Spleen (tissue), 13 donors: ENCODE results near the gene EMC8. TPM values are rescaled to one million over a fixed set of nuclear protein-coding genes. Genes with fewer than 3 reads are reported as not detected.
A peak's percentile ranks its signal among the peaks of the same experiment; 100 is the strongest.

Experiments used
- DNase-seq: peaks from one replicate; pipeline ENCODE4 v3.0.0-alpha.2; 2020
- H3K27ac ChIP-seq, 8 donors: fragments of 200-600 bp; sonication (generic) in 7 of 8; 1 replicate in 4 of 8; 2 replicates in 4 of 8; pipeline versions ENCODE4 v1.5.0 to v1.8.0; 2016 to 2021; ENCODE audit warnings: inconsistent platforms in 4 of 8, mild to moderate bottlenecking in 4 of 8, moderate library complexity in 1 of 8
- H3K27me3 ChIP-seq, 7 donors: fragments of 200-600 bp; sonication (generic) in 6 of 7; replicated peaks in 1 of 7; 1 replicate in 4 of 7; 2 replicates in 3 of 7; pipeline versions ENCODE4 v1.5.0 to v1.8.0; 2016 to 2021; ENCODE audit warnings: inconsistent platforms in 3 of 7, mild to moderate bottlenecking in 1 of 7
- H3K36me3 ChIP-seq, 6 donors: fragments of 200-600 bp; sonication (generic) in 5 of 6; 1 replicate in 4 of 6; 2 replicates in 2 of 6; pipeline versions ENCODE4 v1.5.0 to v1.8.0; 2016 to 2021; ENCODE audit warnings: inconsistent platforms in 2 of 6
- H3K4me1 ChIP-seq, 6 donors: fragments of 200-600 bp; sonication (generic) in 5 of 6; 1 replicate in 3 of 6; 2 replicates in 3 of 6; pipeline versions ENCODE4 v1.5.0 to v1.8.0; 2016 to 2021; ENCODE audit warnings: inconsistent platforms in 3 of 6
- H3K4me3 ChIP-seq, 8 donors: fragments of 200-600 bp; sonication (generic) in 7 of 8; 1 replicate in 4 of 8; 2 replicates in 4 of 8; pipeline versions ENCODE4 v1.5.0 to v1.8.0; 2016 to 2021; ENCODE audit warnings: inconsistent platforms in 4 of 8, mild to moderate bottlenecking in 4 of 8, moderate library complexity in 2 of 8
- H3K9me3 ChIP-seq, 8 donors: fragments of 200-600 bp; sonication (generic) in 7 of 8; 1 replicate in 4 of 8; 2 replicates in 4 of 8; pipeline versions ENCODE4 v1.5.0 to v1.8.0; 2016 to 2021; ENCODE audit warnings: inconsistent platforms in 4 of 8
- POLR2A ChIP-seq, 3 donors: fragments of 450-650 bp; IDR thresholded peaks; one replicate each; pipeline ENCODE4 v1.5.1; 2017; ENCODE audit warnings: antibody characterized with exemption in 3 of 3, mild to moderate bottlenecking in 1 of 3
- POLR2AphosphoS5 ChIP-seq, 3 donors: sonication (generic); formaldehyde crosslinking; IDR thresholded peaks; one replicate each; pipeline ENCODE4 v1.5.1; 2017; ENCODE audit warnings: antibody characterized with exemption in 3 of 3
- WGBS, 5 donors: extraction: QIAGEN DNeasy Blood & Tissue Kit in 3 of 5; methylation state at CpG; one replicate each; pipeline versions ENCODE4 v1.1.5 to v1.1.7; 2013 to 2018; 5-methylcytosine and 5-hydroxymethylcytosine counted together
- intact Hi-C: fragments of 100-400 bp; cut with DNase I; formaldehyde crosslinking; loops from one replicate; pipeline ENCODE4 v1.15.0; 2023; ENCODE audit warnings: low total_unique reads
- long read RNA-seq, 2 donors: transcript quantifications; one replicate each; lab custom pipeline, GENCODE V29; 2026
- polyA plus RNA-seq, 3 donors: library from polyadenylated mRNA; stranded (reverse); fragments of 200-250 nt; gene quantifications; one replicate each; pipeline ENCODE4 v1.2.1, GENCODE V29; 2013
- total RNA-seq, 7 donors: library from RNA; depleted of rRNA in 3 of 7; stranded (reverse); fragments of >200 nt in 3 of 7; fragmentation: NEBNext Ultra II Directional in 4 of 7; extraction: Animal tissue kit (Norgen Biotek cat#: 25700) in 4 of 7; gene quantifications; one replicate each; pipeline versions ENCODE4 v1.1.0 to v1.2.1, GENCODE V29; 2016 to 2021
- TF ChIP-seq, protein P1 (sequence below), 11 experiments: fragments of 200-600 bp in 7 of 11; fragments of 450-650 bp in 4 of 11; sonication (generic) in 4 of 11; IDR thresholded peaks in 8 of 11; conservative IDR thresholded peaks in 3 of 11; 1 replicate in 7 of 11; 2 replicates in 4 of 11; pipeline versions ENCODE4 v1.4.0 to v1.8.0; 2016 to 2021; ENCODE audit warnings: antibody characterized with exemption in 11 of 11, inconsistent platforms in 4 of 11, mild to moderate bottlenecking in 1 of 11
- donor health status: healthy with polysubstance abuse.
- donor health status: DM: no; HTN: no; CAD: no; lungs with moderate emphysema.
- donor health status: DM: no; HTN: no; CAD: no.
- donor health status: Bipolar disorder and iron deficiency.
- donor health status: healthy.
- donor health status: DM: no; HTN: no; CAD: no.
- donor health status: DM: yes; HTN: yes; CAD: no.

EMC8 gene
- 10 to 100 TPM; 22.6 to 43.0 (median 31.1) TPM for total RNA-seq
- 10 to 100 TPM; 10.1 to 14.9 (median 10.6) TPM for polyA plus RNA-seq
- long read RNA-seq, donor 1, transcript EMC8-201 (5 exons, 1,962 nt): major isoform, 6 of 15 reads
- long read RNA-seq, donor 1, transcript EMC8-202 (4 exons, 1,935 nt): minor isoform, 5 of 15 reads
- long read RNA-seq, donor 1, partial matches to known transcripts: 0 of 15 reads
- long read RNA-seq, donor 1, other reads (novel, unspliced or antisense): 0 of 15 reads
- long read RNA-seq, donor 2, transcript EMC8-201 (5 exons, 1,962 nt): major isoform, 10 of 591 reads
- long read RNA-seq, donor 2, partial matches to known transcripts: 201 of 591 reads
- long read RNA-seq, donor 2, other reads (novel, unspliced or antisense): 375 of 591 reads

DNA sequence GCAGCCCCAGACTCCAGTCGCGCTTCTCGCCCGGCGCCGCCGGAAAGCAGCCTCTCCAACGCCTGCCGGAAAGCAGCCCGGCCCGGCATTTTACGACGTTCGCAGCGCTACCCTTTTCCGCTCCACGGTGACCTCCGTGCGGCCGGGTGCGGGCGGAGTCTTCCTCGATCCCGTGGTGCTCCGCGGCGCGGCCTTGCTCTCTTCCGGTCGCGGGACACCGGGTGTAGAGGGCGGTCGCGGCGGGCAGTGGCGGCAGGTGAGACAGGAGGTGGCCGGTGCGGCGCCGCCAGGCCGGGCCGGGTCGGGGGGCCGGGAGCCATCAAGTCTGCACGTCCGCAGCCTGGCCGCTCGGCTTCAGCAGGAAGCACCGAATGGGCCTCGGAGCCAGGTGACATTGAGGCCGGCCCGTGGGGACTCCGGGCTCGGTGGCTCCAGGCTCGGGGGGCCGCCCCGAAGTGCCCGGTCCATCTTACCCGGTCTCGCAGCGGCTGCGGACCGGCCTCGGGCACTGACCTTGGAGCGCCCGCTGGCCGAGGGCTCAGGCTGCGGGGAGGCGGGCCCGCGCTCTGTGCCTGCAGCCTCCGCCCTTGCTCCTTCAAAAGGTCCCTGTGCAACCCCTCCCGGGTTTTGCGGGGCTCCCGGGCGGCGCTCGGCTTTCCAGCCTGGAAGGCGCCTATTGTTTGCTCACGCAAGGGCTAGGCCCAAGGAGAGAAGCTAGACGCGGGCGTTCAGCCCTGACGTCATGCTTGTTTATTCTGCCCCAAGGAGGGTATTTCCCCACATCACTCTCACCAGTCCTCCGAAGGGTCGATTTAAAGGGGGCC is at the start of gene EMC8, which contains the start of gene COX4I1:
Gene EMC8 (minus strand): TSS at position 48 of the 824 bp plus-strand sequence. CDS start 249 bp downstream, outside the sequence.
Gene COX4I1 (plus strand): TSS at position 199 of the 824 bp plus-strand sequence. CDS start 1,511 bp downstream, outside the sequence.
- no peaks in the 10 kb centered on the region for H3K27me3 ChIP-seq
- H3K4me3 ChIP-seq: peak within 1 kb of the TSS; percentile 72 to 100 (median 96)
- peaks cover 0 to 64% (median 45%) of the 10 kb centered on the region in 6 donors for H3K36me3 ChIP-seq

DNA sequence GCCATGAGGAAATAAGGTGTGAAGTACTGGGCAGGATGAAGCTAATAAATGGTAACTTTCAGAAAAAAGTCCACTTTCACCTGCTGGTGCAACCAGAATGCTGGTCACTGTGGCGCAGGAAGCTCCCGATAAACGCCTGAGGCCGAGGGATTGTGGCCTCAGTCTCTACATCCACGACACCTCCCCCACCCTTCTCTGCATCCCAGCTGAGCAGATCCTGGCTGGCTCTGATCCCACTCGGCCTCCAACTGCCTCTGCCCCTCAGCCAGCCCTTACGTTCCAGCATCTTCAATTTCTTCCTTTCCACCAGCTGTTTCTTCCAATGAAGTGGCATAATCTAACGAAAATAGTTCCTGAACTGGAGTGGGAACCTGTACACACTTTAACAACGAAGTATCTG is 49.6 kb upstream of the EMC8 start:
- TF ChIP-seq POLR2A (IDR thresholded peaks at IDR 0.05) (no peak), POLR2AphosphoS5 (IDR thresholded peaks at IDR 0.05) (no peak)
- TF ChIP-seq, protein P1, sequence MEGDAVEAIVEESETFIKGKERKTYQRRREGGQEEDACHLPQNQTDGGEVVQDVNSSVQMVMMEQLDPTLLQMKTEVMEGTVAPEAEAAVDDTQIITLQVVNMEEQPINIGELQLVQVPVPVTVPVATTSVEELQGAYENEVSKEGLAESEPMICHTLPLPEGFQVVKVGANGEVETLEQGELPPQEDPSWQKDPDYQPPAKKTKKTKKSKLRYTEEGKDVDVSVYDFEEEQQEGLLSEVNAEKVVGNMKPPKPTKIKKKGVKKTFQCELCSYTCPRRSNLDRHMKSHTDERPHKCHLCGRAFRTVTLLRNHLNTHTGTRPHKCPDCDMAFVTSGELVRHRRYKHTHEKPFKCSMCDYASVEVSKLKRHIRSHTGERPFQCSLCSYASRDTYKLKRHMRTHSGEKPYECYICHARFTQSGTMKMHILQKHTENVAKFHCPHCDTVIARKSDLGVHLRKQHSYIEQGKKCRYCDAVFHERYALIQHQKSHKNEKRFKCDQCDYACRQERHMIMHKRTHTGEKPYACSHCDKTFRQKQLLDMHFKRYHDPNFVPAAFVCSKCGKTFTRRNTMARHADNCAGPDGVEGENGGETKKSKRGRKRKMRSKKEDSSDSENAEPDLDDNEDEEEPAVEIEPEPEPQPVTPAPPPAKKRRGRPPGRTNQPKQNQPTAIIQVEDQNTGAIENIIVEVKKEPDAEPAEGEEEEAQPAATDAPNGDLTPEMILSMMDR (IDR thresholded peaks at IDR 0.05 in 8 of 11, conservative IDR thresholded peaks at IDR 0.05 in 3 of 11): no peak
- WGBS, 5 donors: 55 to 65% (median 58%) methylated on average over 9 of the region's 9 CpGs
- Histone ChIP-seq H3K9me3 (no peaks in the 10 kb centered on the region), H3K36me3 (no peaks in the 10 kb centered on the region), H3K4me3 (no peak overlapping the region), H3K27ac (no peak overlapping the region), H3K27me3 (peaks cover 0 to 22% (median 0%) of the 10 kb centered on the region in 7 donors), H3K4me1 (peaks cover 0 to 39% (median 11%) of the 10 kb centered on the region in 6 donors)
- intact Hi-C loops: no loop called here
- DNase-seq: no peak

More for the DNA sequence above, at the start of gene EMC8, which contains the start of gene COX4I1:
- Histone ChIP-seq H3K4me1 (peaks cover 24 to 85% (median 55%) of the 10 kb centered on the region in 6 donors), H3K9me3 (no peaks in the 10 kb centered on the region), H3K27ac (peak within 1 kb of the TSS; percentile 83 to 94 (median 91))
- DNase-seq: peak; percentile 99
- TF ChIP-seq, protein P1 (IDR thresholded peaks at IDR 0.05 in 8 of 11, conservative IDR thresholded peaks at IDR 0.05 in 3 of 11): peak in 4 of 11 experiments; percentile 2 to 43 (median 16)
- TF ChIP-seq POLR2A (IDR thresholded peaks at IDR 0.05) (peak in 1 of 3 donors; percentile 40), POLR2AphosphoS5 (IDR thresholded peaks at IDR 0.05) (peak; percentile 94 to 98 (median 97))
- intact Hi-C loops: no loop called here
- WGBS, 5 donors: 0% methylated on average over 3 to 87 of the region's 87 CpGs

- H3K9me3 ChIP-seq: peaks cover 0 to under 1% (median 0%) of the 10 kb centered on the region in 8 donors
- DNase-seq: no peak
- H3K27me3 ChIP-seq: peaks cover 0 to 22% (median 0%) of the 10 kb centered on the region in 7 donors
- no peak overlapping the region for H3K4me3 ChIP-seq
- H3K36me3 ChIP-seq: no peaks in the 10 kb centered on the region
- TF ChIP-seq POLR2AphosphoS5 (IDR thresholded peaks at IDR 0.05) (no peak), POLR2A (IDR thresholded peaks at IDR 0.05) (no peak)
- TF ChIP-seq, protein P1 (IDR thresholded peaks at IDR 0.05 in 8 of 11, conservative IDR thresholded peaks at IDR 0.05 in 3 of 11): no peak
- intact Hi-C loops: no loop called here
- H3K27ac ChIP-seq: no peak overlapping the region
- WGBS, 5 donors: 60 to 67% (median 65%) methylated on average over 39 of the region's 39 CpGs
- peaks cover 0 to 28% (median 8%) of the 10 kb centered on the region in 6 donors for H3K4me1 ChIP-seq
Measured at GRCh38 chr16:85847681-85848601, 48.6 kb upstream of the EMC8 start.
